ENCODE data around the gene ANO5. TPM values are rescaled to one million over a fixed set of nuclear protein-coding genes. Genes with fewer than 3 reads are reported as not detected.
"Not testable (repeated sequence)": the region's sequence is repeated elsewhere in the genome, so short reads cannot be mapped to it uniquely, and the experiment has no call there.

ANO5 gene
- total and polyA plus RNA-seq, 2 donors from 2014 or later = 3.5 to 4.2 TPM

DNA sequence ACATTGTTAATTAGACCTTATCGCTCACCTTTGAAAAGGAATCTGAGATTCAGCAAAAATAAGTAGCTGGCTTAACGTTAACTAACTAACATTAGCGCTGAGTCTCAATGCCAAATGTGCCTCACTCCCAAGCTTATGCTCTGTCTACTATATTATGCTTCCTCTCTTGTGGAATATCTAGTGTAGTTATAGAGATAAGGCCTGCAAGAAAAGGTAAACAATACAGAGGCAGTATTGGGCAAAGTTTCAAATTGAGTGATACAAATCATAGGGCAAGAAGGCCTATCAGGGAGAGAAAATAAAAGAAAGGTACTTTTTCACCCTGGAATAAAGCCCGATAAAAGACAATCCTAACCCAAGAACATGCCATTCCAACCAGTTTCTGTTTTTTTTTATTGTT lies 83.7 kb downstream of the ANO5 start:
- Histone ChIP-seq H3K4me1 (ENCODE audit: control insufficient read depth in 2 of 3, insufficient read depth in 2 of 3, low read depth in 1 of 3, low read length in 3 of 3) (no peaks in the 10 kb centered on the region), H3K27me3 (ENCODE audit: control insufficient read depth, insufficient read depth, low read length) (no peaks in the 10 kb centered on the region), H3K9me3 (ENCODE audit: control insufficient read depth in 2 of 3, insufficient read depth in 1 of 3, low read length in 3 of 3) (no peaks in the 10 kb centered on the region), H3K9ac (ENCODE audit: low read length in 3 of 3) (no peak overlapping the region), H3K27ac (ENCODE audit: low read depth in 2 of 2, low read length in 2 of 2) (no peak overlapping the region), H3K4me3 (ENCODE audit: low read length in 3 of 3) (no peak overlapping the region), H3K36me3 (ENCODE audit: control insufficient read depth in 2 of 3, insufficient read depth in 3 of 3, low read length in 3 of 3) (no peaks in the 10 kb centered on the region)
- intact Hi-C loops (cut with DNase I) = no loop called here
- no peak for DNase-seq
- no peak for FAIRE-seq
- TF ChIP-seq, protein P1, sequence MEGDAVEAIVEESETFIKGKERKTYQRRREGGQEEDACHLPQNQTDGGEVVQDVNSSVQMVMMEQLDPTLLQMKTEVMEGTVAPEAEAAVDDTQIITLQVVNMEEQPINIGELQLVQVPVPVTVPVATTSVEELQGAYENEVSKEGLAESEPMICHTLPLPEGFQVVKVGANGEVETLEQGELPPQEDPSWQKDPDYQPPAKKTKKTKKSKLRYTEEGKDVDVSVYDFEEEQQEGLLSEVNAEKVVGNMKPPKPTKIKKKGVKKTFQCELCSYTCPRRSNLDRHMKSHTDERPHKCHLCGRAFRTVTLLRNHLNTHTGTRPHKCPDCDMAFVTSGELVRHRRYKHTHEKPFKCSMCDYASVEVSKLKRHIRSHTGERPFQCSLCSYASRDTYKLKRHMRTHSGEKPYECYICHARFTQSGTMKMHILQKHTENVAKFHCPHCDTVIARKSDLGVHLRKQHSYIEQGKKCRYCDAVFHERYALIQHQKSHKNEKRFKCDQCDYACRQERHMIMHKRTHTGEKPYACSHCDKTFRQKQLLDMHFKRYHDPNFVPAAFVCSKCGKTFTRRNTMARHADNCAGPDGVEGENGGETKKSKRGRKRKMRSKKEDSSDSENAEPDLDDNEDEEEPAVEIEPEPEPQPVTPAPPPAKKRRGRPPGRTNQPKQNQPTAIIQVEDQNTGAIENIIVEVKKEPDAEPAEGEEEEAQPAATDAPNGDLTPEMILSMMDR (IDR thresholded peaks at IDR 0.05; ENCODE audit: borderline replicate concordance, extremely low read depth, insufficient read depth) = no peak

DNA sequence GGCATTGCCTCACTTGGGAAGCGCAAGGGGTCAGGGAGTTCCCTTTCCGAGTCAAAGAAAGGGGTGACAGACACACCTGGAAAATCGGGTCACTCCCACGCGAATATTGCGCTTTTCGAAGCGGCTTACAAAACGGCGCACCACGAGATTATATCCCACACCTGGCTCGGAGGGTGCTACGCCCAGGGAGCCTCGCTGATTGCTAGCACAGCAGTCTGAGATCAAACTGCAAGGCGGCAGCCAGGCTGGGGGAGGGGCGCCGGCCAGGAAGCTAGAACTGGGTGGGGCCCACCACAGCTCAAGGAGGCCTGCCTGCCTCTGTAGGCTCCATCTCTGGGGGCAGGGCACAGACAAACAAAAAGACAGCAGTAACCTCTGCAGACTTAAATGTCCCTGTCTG lies 92.1 kb downstream of the ANO5 start:
- H3K4me3 ChIP-seq (ENCODE audit: low read length in 3 of 3); intact Hi-C loops (cut with DNase I); H3K27me3 ChIP-seq (ENCODE audit: control insufficient read depth, insufficient read depth, low read length); H3K4me1 ChIP-seq (ENCODE audit: control insufficient read depth in 2 of 3, insufficient read depth in 2 of 3, low read depth in 1 of 3, low read length in 3 of 3); H3K36me3 ChIP-seq (ENCODE audit: control insufficient read depth in 2 of 3, insufficient read depth in 3 of 3, low read length in 3 of 3); FAIRE-seq; H3K9ac ChIP-seq (ENCODE audit: low read length in 3 of 3); H3K9me3 ChIP-seq (ENCODE audit: control insufficient read depth in 2 of 3, insufficient read depth in 1 of 3, low read length in 3 of 3); H3K27ac ChIP-seq (ENCODE audit: low read depth in 2 of 2, low read length in 2 of 2): not testable (repeated sequence)
- DNase-seq = peak in 1 of 5 donors; percentile 54

DNA sequence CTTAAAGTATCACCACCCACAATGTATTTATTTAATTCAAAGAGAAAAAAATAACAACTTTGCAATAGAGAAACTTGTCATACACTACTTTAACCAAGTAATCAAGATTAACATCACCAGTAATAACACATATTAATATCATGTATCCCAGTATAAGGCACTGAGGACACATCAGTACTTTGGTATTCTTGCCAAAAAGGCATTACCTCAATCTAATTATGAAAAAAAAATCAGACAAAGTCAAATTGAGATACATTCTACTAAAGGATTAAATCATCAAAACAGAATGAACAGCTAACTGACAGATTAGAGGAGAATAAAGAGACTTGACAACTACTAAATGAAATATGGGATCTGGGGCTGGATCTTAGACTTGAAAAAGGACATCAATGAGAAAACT lies 109.5 kb downstream of the ANO5 start:
- H3K27ac ChIP-seq (ENCODE audit: low read depth in 2 of 2, low read length in 2 of 2) = no peak overlapping the region
- H3K9me3 ChIP-seq (ENCODE audit: control insufficient read depth in 2 of 3, insufficient read depth in 1 of 3, low read length in 3 of 3) = no peaks in the 10 kb centered on the region
- FAIRE-seq = peak; percentile 53
- DNase-seq = no peak
- no peaks in the 10 kb centered on the region for H3K4me1 ChIP-seq (ENCODE audit: control insufficient read depth in 2 of 3, insufficient read depth in 2 of 3, low read depth in 1 of 3, low read length in 3 of 3)
- no peaks in the 10 kb centered on the region for H3K27me3 ChIP-seq (ENCODE audit: control insufficient read depth, insufficient read depth, low read length)
- H3K4me3 ChIP-seq (ENCODE audit: low read length in 3 of 3) = no peak overlapping the region
- intact Hi-C loops (cut with DNase I) = no loop called here
- H3K36me3 ChIP-seq (ENCODE audit: control insufficient read depth in 2 of 3, insufficient read depth in 3 of 3, low read length in 3 of 3) = no peaks in the 10 kb centered on the region
- TF ChIP-seq, protein P1 (IDR thresholded peaks at IDR 0.05; ENCODE audit: borderline replicate concordance, extremely low read depth, insufficient read depth) = no peak
- H3K9ac ChIP-seq (ENCODE audit: low read length in 3 of 3) = no peak overlapping the region

DNA sequence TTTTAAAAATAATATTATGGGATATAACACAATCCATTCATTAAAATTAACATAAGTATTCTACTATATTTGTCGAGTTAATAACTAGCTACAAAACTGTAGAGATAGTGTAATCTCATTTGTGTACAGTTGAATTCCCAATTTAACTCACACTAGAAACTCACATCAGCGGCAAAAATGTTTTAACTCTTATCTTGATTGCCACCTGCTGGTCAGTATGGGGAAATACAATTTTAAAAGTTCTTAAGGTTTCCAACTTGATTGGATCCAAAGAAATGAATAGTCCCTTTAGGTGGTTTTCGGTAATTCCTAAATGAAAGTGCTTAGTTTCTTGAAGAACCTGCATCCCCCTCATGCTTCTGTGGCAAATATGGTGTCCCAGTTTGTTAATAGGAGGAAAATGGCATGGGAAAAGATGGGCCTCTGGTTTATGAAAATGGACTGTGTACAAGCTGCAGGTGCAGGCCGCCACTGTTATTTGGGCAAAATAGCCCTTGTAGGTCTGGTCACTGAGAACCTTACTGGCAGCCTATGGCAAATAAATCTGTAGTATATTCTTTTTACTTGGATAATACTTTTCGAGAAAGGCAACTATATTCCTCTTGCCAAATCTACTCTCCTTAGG lies 111.6 kb downstream of the ANO5 start:
- Histone ChIP-seq H3K36me3 (ENCODE audit: control insufficient read depth in 2 of 3, insufficient read depth in 3 of 3, low read length in 3 of 3) (no peaks in the 10 kb centered on the region), H3K4me3 (ENCODE audit: low read length in 3 of 3) (no peak overlapping the region), H3K9ac (ENCODE audit: low read length in 3 of 3) (no peak overlapping the region), H3K27ac (ENCODE audit: low read depth in 2 of 2, low read length in 2 of 2) (no peak overlapping the region), H3K9me3 (ENCODE audit: control insufficient read depth in 2 of 3, insufficient read depth in 1 of 3, low read length in 3 of 3) (no peaks in the 10 kb centered on the region), H3K4me1 (ENCODE audit: control insufficient read depth in 2 of 3, insufficient read depth in 2 of 3, low read depth in 1 of 3, low read length in 3 of 3) (no peaks in the 10 kb centered on the region), H3K27me3 (ENCODE audit: control insufficient read depth, insufficient read depth, low read length) (no peaks in the 10 kb centered on the region)
- FAIRE-seq = peak; percentile 97
- intact Hi-C loops (cut with DNase I) = no loop called here
- peak in 2 of 5 donors; percentile 17 to 50 for DNase-seq
- TF ChIP-seq, protein P1 (IDR thresholded peaks at IDR 0.05; ENCODE audit: borderline replicate concordance, extremely low read depth, insufficient read depth) = peak; percentile 56

All from kidney (tissue), 14 donors.